Neural progenitor cell (in vitro differentiated cells): ENCODE data around the gene ANKRD6.

ENCODE experiments used
- CTCF ChIP-seq: fragments of 200-600 bp; sonication (generic); IDR thresholded peaks from 2 replicates; pipeline ENCODE4 v1.5.1; 2017; ENCODE audit warnings: antibody characterized with exemption, mild to moderate bottlenecking
- EZH2 ChIP-seq: fragments of 200-600 bp; sonication (generic); IDR thresholded peaks from 2 replicates; pipeline ENCODE4 v1.6.1; 2017; ENCODE audit warnings: antibody characterized with exemption, mild to moderate bottlenecking, moderate library complexity

GRCh38 chr6:89619567-89619966 is 186.6 kb downstream of the ANKRD6 start:
- no peak for TF ChIP-seq CTCF
- TF ChIP-seq EZH2: no peak
